NCI-H2171 (cell line): ENCODE data around the gene UNC5C.

ENCODE experiments used
- DNase-seq: peaks from one replicate; lab custom pipeline; 2025; lab: John Stamatoyannopoulos, UW

UNC5C gene

GRCh38 chr4:95216636-95217035, 332.1 kb downstream of the UNC5C start:
- DNase-seq = no peak

GRCh38 chr4:95215991-95216605, 332.7 kb downstream of the UNC5C start:
- no peak for DNase-seq

- DNase-seq = no peak
Observed at GRCh38 chr4:95215043-95215442, 333.7 kb downstream of the UNC5C start.

GRCh38 chr4:95214408-95214807, 334.4 kb downstream of the UNC5C start:
- no peak for DNase-seq

GRCh38 chr4:95213366-95213765, 335.4 kb downstream of the UNC5C start:
- no peak for DNase-seq

- DNase-seq = no peak
Observed at GRCh38 chr4:95212692-95213091, 336.1 kb downstream of the UNC5C start.

GRCh38 chr4:95209927-95210326, 338.8 kb downstream of the UNC5C start:
- no peak for DNase-seq

- DNase-seq = no peak
Observed at GRCh38 chr4:95204873-95205272, 343.9 kb downstream of the UNC5C start.

GRCh38 chr4:95204267-95204844, 344.4 kb downstream of the UNC5C start:
- no peak for DNase-seq

- no peak for DNase-seq
Observed at GRCh38 chr4:95198961-95199360, 349.8 kb downstream of the UNC5C start.

GRCh38 chr4:95197353-95197752, 351.4 kb downstream of the UNC5C start:
- DNase-seq = no peak

GRCh38 chr4:95193391-95194224, 355.2 kb downstream of the UNC5C start:
- no peak for DNase-seq

GRCh38 chr4:95191537-95191936, 357.2 kb downstream of the UNC5C start:
- no peak for DNase-seq

GRCh38 chr4:95190751-95191436, 357.9 kb downstream of the UNC5C start:
- no peak for DNase-seq

GRCh38 chr4:95188701-95189370, 359.9 kb downstream of the UNC5C start:
- no peak for DNase-seq

GRCh38 chr4:95186666-95187065, 362.1 kb downstream of the UNC5C start:
- no peak for DNase-seq

GRCh38 chr4:95183656-95184408, 364.9 kb downstream of the UNC5C start:
- no peak for DNase-seq

GRCh38 chr4:95181996-95182306, 366.8 kb downstream of the UNC5C start:
- DNase-seq = no peak

- DNase-seq = no peak
Observed at GRCh38 chr4:95181243-95181995, 367.4 kb downstream of the UNC5C start.

- no peak for DNase-seq
Observed at GRCh38 chr4:95180531-95181242, 368.1 kb downstream of the UNC5C start.
